HG03469 (cell line): ENCODE measurements around the gene SNTG2.
"Not testable (repeated sequence)": the region's sequence is repeated elsewhere in the genome, so short reads cannot be mapped to it uniquely, and the experiment has no call there.

Source experiments
- ATAC-seq: cut with Tn5 transposase; IDR thresholded peaks from one replicate; pipeline ENCODE4 v1.9.1; 2021; ENCODE audit warnings: mild to moderate bottlenecking, moderate library complexity, moderate number of reproducible peaks; ENCODE audit not compliant: unreplicated experiment

SNTG2 gene

GRCh38 chr2:950080-950966, at the start of gene SNTG2:
TSS of gene SNTG2 (plus strand) at chr2:950849. CDS start at chr2:950997, 148 bp downstream.
- ATAC-seq = no peak

- ATAC-seq = no peak
These were observed 48.1 kb upstream of the SNTG2 start for GRCh38 chr2:902584-902983.

GRCh38 chr2:903223-903900, 47.3 kb upstream of the SNTG2 start:
- no peak for ATAC-seq

- ATAC-seq = no peak
These were observed 46.2 kb upstream of the SNTG2 start for GRCh38 chr2:904246-905024.

GRCh38 chr2:905091-905832, 45.4 kb upstream of the SNTG2 start:
- no peak for ATAC-seq

- no peak for ATAC-seq
These were observed 44.9 kb upstream of the SNTG2 start for GRCh38 chr2:905833-906140.

GRCh38 chr2:907706-908105, 42.9 kb upstream of the SNTG2 start:
- no peak for ATAC-seq

GRCh38 chr2:908568-908967, 42.1 kb upstream of the SNTG2 start:
- ATAC-seq = no peak

GRCh38 chr2:909764-910379, 40.8 kb upstream of the SNTG2 start:
- not testable (repeated sequence) for ATAC-seq

GRCh38 chr2:910698-911097, 40.0 kb upstream of the SNTG2 start:
- no peak for ATAC-seq

GRCh38 chr2:915979-916378, 34.7 kb upstream of the SNTG2 start:
- ATAC-seq = no peak

- no peak for ATAC-seq
These were observed 33.7 kb upstream of the SNTG2 start for GRCh38 chr2:916935-917334.

GRCh38 chr2:919672-920071, 31.0 kb upstream of the SNTG2 start:
- no peak for ATAC-seq

GRCh38 chr2:920573-920972, 30.1 kb upstream of the SNTG2 start:
- no peak for ATAC-seq

GRCh38 chr2:920999-921398, 29.6 kb upstream of the SNTG2 start:
- ATAC-seq = no peak

- ATAC-seq = no peak
These were observed 28.5 kb upstream of the SNTG2 start for GRCh38 chr2:922185-922584.

GRCh38 chr2:923832-924601, 26.6 kb upstream of the SNTG2 start:
- no peak for ATAC-seq

- no peak for ATAC-seq
These were observed 25.9 kb upstream of the SNTG2 start for GRCh38 chr2:924701-925100.

GRCh38 chr2:925309-925708, 25.3 kb upstream of the SNTG2 start:
- no peak for ATAC-seq

GRCh38 chr2:925711-926110, 24.9 kb upstream of the SNTG2 start:
- ATAC-seq = no peak
